KMS-11 (cell line): ENCODE measurements around the gene HIBADH.

Experiments used
- H2AFZ ChIP-seq: fragments of 200-600 bp; sonication (generic); 2 replicates; pipeline ENCODE4 v1.6.1; 2016; ENCODE audit warnings: antibody characterized with exemption, mixed run types, low read depth
- H3K27ac ChIP-seq: fragments of 200-600 bp; sonication (generic); 2 replicates; pipeline ENCODE4 v1.6.1; 2016; ENCODE audit warnings: mild to moderate bottlenecking, mixed run types
- H3K27me3 ChIP-seq: fragments of 200-600 bp; sonication (generic); 2 replicates; pipeline ENCODE4 v1.6.1; 2017; ENCODE audit warnings: mild to moderate bottlenecking, low read depth, mixed run types, moderate library complexity; ENCODE audit not compliant: insufficient read depth
- H3K36me3 ChIP-seq: fragments of 200-600 bp; sonication (generic); 2 replicates; pipeline ENCODE4 v1.6.1; 2017; ENCODE audit warnings: mild to moderate bottlenecking, mixed run types; ENCODE audit not compliant: insufficient read depth
- H3K4me1 ChIP-seq: fragments of 200-600 bp; sonication (generic); 2 replicates; pipeline ENCODE4 v1.6.1; 2016; ENCODE audit warnings: mild to moderate bottlenecking, low read depth, mixed run types; ENCODE audit not compliant: poor library complexity, severe bottlenecking
- H3K4me2 ChIP-seq: fragments of 200-600 bp; sonication (generic); 2 replicates; pipeline ENCODE4 v1.7.0; 2016; ENCODE audit warnings: mild to moderate bottlenecking, mixed run types
- H3K4me3 ChIP-seq: fragments of 200-600 bp; sonication (generic); IDR thresholded peaks from 2 replicates; pipeline ENCODE4 v1.6.1; 2017; ENCODE audit warnings: low read depth, low read length, mixed read lengths; ENCODE audit not compliant: insufficient read depth
- H3K79me2 ChIP-seq: fragments of 200-600 bp; sonication (generic); 2 replicates; pipeline ENCODE4 v1.6.1; 2016; ENCODE audit warnings: low read depth, mixed run types; ENCODE audit not compliant: insufficient read depth
- H3K9ac ChIP-seq: fragments of 200-600 bp; sonication (generic); 2 replicates; pipeline ENCODE4 v1.6.1; 2016; ENCODE audit warnings: mild to moderate bottlenecking, mixed run types
- H4K20me1 ChIP-seq: fragments of 200-600 bp; sonication (generic); 2 replicates; pipeline ENCODE4 v1.6.1; 2016; ENCODE audit warnings: mild to moderate bottlenecking, mixed run types; ENCODE audit not compliant: insufficient read depth
- CTCF ChIP-seq: fragments of 200-600 bp; sonication (generic); conservative IDR thresholded peaks from 2 replicates; pipeline ENCODE4 v1.6.1; 2017; ENCODE audit warnings: low read depth, mild to moderate bottlenecking, antibody characterized with exemption, low read length, moderate library complexity, mixed read lengths

Gene HIBADH

GRCh38 chr7:27686315-27686714, 23.6 kb upstream of the HIBADH start:
- no peak overlapping the region for H3K4me3 ChIP-seq
- no peak overlapping the region for H3K27ac ChIP-seq
- H2AFZ ChIP-seq = no peak overlapping the region

GRCh38 chr7:27685893-27686292, 23.2 kb upstream of the HIBADH start:
- no peak for TF ChIP-seq CTCF
- no peak overlapping the region for H2AFZ ChIP-seq
- no peaks in the 10 kb centered on the region for H3K27me3 ChIP-seq
- H3K36me3 ChIP-seq = no peaks in the 10 kb centered on the region
- no peak overlapping the region for H3K4me3 ChIP-seq
- no peaks in the 10 kb centered on the region for H4K20me1 ChIP-seq
- no peak overlapping the region for H3K27ac ChIP-seq
- H3K9ac ChIP-seq = no peak overlapping the region
- H3K4me2 ChIP-seq = no peak overlapping the region
- H3K4me1 ChIP-seq = no peaks in the 10 kb centered on the region
- H3K79me2 ChIP-seq = no peaks in the 10 kb centered on the region

More at GRCh38 chr7:27686315-27686714, 23.6 kb upstream of the HIBADH start:
- H3K9ac ChIP-seq = no peak overlapping the region
- no peaks in the 10 kb centered on the region for H3K79me2 ChIP-seq
- H3K27me3 ChIP-seq = no peaks in the 10 kb centered on the region
- H3K4me1 ChIP-seq = no peaks in the 10 kb centered on the region
- H3K4me2 ChIP-seq = no peak overlapping the region
- no peaks in the 10 kb centered on the region for H4K20me1 ChIP-seq
- H3K36me3 ChIP-seq = no peaks in the 10 kb centered on the region
- TF ChIP-seq CTCF = no peak

GRCh38 chr7:27685209-27685608, 22.5 kb upstream of the HIBADH start:
- H3K4me2 ChIP-seq = no peak overlapping the region
- no peak for TF ChIP-seq CTCF
- no peaks in the 10 kb centered on the region for H3K27me3 ChIP-seq
- H2AFZ ChIP-seq = no peak overlapping the region
- H3K36me3 ChIP-seq = no peaks in the 10 kb centered on the region
- H3K27ac ChIP-seq = no peak overlapping the region
- H3K79me2 ChIP-seq = no peaks in the 10 kb centered on the region
- no peaks in the 10 kb centered on the region for H3K4me1 ChIP-seq
- no peak overlapping the region for H3K4me3 ChIP-seq
- H3K9ac ChIP-seq = no peak overlapping the region
- H4K20me1 ChIP-seq = no peaks in the 10 kb centered on the region

GRCh38 chr7:27684491-27684890, 21.8 kb upstream of the HIBADH start:
- no peak overlapping the region for H3K4me3 ChIP-seq
- H3K79me2 ChIP-seq = no peaks in the 10 kb centered on the region
- TF ChIP-seq CTCF = no peak
- H4K20me1 ChIP-seq = no peaks in the 10 kb centered on the region
- H3K4me2 ChIP-seq = no peak overlapping the region
- no peak overlapping the region for H3K9ac ChIP-seq
- H3K4me1 ChIP-seq = no peaks in the 10 kb centered on the region
- H3K27ac ChIP-seq = no peak overlapping the region
- H3K27me3 ChIP-seq = no peaks in the 10 kb centered on the region
- no peaks in the 10 kb centered on the region for H3K36me3 ChIP-seq
- no peak overlapping the region for H2AFZ ChIP-seq
